ENCODE data around the gene TMEM255B.

DNA sequence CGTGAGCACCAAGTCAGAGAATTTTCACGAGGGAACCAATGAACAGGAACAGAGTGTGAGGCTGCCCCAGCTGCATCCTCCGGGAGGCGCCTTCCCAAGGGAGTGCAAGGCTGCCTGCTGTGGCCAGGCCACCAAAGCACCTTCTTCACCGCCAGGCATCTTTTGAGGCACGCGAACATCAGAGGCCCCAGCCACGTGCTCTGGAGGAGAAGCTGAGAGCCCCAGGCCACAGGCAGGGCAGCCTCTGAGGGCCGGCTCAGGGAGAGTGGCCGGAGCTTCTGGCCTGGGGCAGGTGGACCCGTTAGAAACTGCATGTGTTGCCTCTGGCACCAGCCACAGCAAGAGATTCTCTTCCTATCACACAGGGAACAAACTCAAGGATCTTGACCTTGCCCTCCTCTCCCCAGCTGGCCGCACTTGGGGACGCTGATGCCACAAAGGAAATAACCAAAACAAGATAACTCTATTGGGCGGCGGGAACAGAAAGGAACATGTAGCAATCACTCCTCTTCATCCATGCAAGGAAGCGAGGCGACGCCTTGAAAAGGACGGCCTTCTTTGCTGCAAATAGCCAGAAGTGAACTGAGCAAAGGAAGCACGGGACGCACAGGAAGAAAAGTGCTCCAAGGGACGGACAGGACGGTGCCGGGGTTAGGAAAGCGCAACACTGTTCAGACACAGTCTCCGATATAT, 85.0 kb downstream of the TMEM255B start:
- TF ChIP-seq CTCF (IDR thresholded peaks at IDR 0.05) (no peak), TCF7L2 (IDR thresholded peaks at IDR 0.05; ENCODE audit: low read depth, low read length) (no peak), POLR2AphosphoS5 (IDR thresholded peaks at IDR 0.05; ENCODE audit: low read depth, low read length) (no peak)
- TF ChIP-seq, protein P1, sequence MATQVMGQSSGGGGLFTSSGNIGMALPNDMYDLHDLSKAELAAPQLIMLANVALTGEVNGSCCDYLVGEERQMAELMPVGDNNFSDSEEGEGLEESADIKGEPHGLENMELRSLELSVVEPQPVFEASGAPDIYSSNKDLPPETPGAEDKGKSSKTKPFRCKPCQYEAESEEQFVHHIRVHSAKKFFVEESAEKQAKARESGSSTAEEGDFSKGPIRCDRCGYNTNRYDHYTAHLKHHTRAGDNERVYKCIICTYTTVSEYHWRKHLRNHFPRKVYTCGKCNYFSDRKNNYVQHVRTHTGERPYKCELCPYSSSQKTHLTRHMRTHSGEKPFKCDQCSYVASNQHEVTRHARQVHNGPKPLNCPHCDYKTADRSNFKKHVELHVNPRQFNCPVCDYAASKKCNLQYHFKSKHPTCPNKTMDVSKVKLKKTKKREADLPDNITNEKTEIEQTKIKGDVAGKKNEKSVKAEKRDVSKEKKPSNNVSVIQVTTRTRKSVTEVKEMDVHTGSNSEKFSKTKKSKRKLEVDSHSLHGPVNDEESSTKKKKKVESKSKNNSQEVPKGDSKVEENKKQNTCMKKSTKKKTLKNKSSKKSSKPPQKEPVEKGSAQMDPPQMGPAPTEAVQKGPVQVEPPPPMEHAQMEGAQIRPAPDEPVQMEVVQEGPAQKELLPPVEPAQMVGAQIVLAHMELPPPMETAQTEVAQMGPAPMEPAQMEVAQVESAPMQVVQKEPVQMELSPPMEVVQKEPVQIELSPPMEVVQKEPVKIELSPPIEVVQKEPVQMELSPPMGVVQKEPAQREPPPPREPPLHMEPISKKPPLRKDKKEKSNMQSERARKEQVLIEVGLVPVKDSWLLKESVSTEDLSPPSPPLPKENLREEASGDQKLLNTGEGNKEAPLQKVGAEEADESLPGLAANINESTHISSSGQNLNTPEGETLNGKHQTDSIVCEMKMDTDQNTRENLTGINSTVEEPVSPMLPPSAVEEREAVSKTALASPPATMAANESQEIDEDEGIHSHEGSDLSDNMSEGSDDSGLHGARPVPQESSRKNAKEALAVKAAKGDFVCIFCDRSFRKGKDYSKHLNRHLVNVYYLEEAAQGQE (IDR thresholded peaks at IDR 0.05; ENCODE audit: insufficient read depth in 1 of 2, low read depth in 2 of 2, low read length in 1 of 2), result no peak

Measured in Panc1 (cell line).